GM10266 (cell line): ENCODE results near the gene TCL1A.

Source experiments
- DNase-seq: peaks from one replicate; pipeline ENCODE4 v3.0.0; 2012; ENCODE audit errors: extremely low spot score
- CTCF ChIP-seq: IDR thresholded peaks from 2 replicates; pipeline ENCODE4 v1.5.1; 2012; ENCODE audit warnings: mild to moderate bottlenecking, low read depth; ENCODE audit not compliant: control insufficient read depth, insufficient read depth; ENCODE audit errors: missing control alignments

The TCL1A gene

GRCh38 chr14:95698287-95698686 is 15.6 kb downstream of the TCL1A start:
- DNase-seq: no peak
- no peak for TF ChIP-seq CTCF

- no peak for TF ChIP-seq CTCF
- DNase-seq: no peak
Observed at GRCh38 chr14:95697764-95698163, 16.2 kb downstream of the TCL1A start.

GRCh38 chr14:95696741-95697140 is 17.2 kb downstream of the TCL1A start:
- no peak for TF ChIP-seq CTCF
- no peak for DNase-seq

- DNase-seq: no peak
- TF ChIP-seq CTCF: no peak
Observed at GRCh38 chr14:95695913-95696312, 18.0 kb downstream of the TCL1A start.

- no peak for TF ChIP-seq CTCF
- DNase-seq: no peak
Observed at GRCh38 chr14:95695051-95695450, 18.9 kb downstream of the TCL1A start.

- TF ChIP-seq CTCF: no peak
- DNase-seq: no peak
Observed at GRCh38 chr14:95692109-95692508, 21.8 kb downstream of the TCL1A start.

- no peak for DNase-seq
- no peak for TF ChIP-seq CTCF
Observed at GRCh38 chr14:95691591-95691990, 22.3 kb downstream of the TCL1A start.
